GM18511 (cell line): Measurements from ENCODE around the gene CCDC70.

Source experiments
- ATAC-seq: cut with Tn5 transposase; IDR thresholded peaks from one replicate; pipeline ENCODE4 v1.9.1; 2021; ENCODE audit warnings: mild to moderate bottlenecking, moderate library complexity; ENCODE audit not compliant: unreplicated experiment

CCDC70 gene

DNA sequence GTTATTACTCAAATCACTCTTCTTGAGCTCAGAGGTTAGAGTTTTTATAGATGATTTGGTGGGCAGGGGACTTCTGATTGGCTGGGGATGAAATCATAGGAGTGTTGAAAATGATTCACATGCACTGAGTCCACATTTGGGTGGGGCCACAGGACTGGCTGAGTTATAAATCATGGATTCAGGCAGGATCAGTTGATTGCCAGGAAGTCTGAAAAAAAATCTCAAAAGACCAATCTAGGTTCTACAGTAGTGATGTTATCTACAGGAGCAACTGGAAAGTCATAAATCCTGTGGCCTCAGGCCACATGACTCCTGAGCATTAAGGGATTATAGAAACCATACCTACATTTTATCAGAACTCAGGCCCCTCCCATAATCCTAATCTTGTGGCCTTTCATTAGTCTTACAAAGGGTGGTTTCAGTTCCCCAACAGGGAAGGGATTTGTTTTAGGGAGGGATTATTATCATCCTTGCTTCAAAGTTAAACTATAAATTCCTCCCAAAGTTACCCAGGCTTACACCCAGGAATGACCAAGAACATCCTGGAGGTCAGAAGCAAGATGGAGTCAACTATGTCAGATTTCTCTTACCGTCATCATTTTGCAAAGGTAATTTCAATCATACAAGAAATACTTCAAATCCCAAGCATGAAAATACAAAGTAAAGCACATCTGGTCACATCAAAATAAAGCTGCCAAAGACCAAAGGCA lies 5.6 kb upstream of the CCDC70 start:
- ATAC-seq = no peak

DNA sequence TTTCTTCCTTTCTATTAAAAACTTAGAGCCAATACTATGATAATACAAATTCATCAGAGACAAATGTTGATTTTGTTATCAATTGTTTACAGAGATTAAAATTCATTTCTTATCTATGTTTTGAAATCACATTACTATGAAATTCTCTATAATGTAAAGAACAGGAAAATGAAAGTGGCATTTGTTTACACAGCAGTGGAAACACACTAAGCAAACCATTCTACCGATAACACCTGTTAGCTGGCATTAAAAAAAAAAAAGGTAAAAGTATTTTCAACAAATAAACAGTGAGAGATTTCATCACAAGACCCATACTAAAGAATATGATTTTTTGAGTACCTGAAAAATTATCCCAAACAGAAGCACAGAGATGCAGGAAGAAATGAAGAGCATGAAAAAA lies 4.8 kb upstream of the CCDC70 start:
- no peak for ATAC-seq

DNA sequence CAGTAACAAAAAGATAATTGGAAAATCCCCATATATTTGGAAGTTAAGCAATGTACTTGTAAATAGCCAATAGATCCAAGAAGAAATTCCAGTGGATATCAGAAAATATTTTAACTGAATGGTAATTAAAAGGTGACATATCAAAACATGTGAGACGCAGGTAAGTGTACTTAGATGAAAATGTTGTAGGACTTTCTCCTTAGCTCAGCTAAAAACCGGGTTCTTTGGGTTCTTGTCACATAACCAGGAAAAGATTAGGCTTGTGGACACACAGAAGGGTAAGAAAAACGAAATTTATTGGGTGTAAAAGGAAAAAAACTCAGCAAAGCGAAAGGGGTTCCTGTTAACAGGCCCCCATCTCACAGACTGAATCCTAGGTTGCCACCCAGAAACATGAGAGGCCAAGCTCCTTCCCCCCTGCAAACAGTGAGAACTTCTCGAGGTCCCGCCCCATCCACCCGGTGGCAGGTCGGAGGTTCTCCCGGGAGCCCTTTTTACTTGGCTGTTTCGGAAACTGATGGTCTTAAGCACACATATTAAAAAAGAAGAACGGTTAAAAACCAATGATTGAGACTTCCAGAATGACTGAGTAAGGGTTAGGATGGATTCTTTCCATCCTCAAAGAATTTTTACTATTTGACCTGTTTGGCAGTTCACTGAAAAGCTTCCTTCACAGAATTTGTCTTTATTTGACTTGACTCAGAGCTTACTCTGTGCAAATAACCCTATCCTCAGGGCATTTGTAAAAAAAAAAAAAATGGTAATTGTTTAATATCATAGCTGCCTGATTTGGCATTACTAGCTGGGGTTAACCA lies 3.1 kb upstream of the CCDC70 start:
- ATAC-seq = no peak

DNA sequence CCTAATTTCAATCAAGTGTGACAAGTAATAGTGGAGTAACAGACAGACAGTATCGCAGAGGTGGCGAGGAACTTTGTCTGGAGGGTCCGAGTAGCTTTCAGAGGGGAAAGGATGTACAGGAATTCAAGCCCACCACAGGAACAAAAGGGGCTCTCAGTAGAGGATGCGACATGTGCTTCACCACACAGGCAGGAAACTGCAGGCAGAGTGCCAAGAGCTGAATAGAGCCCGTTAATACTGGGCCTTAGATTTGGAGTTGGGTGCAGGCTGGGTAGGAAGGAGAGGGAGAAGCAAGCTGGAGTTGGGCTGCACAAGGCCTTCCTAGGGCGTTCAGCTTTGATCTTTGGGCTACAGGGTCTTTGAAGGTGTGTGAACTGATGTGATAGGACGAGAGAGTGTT lies 1.2 kb downstream of the CCDC70 start:
- ATAC-seq = no peak

DNA sequence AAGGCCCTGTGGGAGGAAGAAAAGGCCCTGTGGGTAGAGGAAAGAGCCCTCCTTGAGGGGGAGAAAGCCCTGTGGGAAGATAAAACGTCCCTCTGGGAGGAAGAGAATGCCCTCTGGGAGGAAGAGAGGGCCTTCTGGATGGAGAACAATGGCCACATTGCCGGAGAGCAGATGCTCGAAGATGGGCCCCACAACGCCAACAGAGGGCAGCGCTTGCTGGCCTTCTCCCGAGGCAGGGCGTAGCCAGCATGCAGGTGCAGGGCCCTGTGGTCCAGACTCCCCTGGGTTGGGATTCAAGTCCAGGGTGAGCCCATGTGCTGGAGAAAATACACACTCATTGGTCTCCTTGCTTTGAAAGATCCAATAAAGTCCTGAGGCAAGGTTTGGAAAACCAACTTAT lies 4.1 kb downstream of the CCDC70 start:
- no peak for ATAC-seq

DNA sequence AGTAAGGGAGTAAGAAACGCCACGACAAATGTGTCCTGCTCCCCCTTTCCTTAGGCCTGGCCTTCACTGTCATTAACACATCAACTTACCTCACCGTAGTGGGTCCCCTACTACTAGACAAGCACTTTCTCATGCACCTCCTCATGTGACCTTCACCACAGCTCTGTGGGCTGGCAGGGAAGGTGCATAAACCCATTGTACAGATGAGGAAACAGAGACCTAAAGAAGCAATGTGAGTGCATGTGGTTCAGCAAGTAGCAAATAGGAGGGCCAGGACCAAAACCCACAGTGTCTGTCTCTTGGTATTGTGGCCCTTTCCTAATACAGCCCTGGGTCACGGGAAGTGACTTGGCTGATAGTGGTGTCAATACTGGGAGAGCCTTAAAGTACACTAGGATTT lies 5.3 kb downstream of the CCDC70 start:
- ATAC-seq = no peak

DNA sequence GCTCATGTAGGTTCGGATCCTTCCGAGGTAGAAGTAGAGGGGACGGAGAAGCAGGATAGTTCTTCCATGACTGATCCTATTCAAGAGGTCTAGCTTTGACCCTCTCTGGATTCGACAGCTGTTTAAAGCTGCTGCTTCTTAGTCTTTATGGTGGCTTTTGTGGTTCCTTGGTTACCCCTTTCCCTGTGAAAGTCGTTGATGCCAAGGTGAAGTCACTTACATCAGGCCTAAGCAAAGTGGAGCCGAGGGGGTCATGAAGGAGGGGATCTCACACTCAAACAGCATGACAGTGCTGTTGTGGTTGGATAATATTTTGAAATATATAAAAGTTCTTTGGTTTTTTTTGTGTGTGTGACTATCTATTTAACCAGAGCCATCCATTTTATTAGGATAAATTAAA lies 8.1 kb downstream of the CCDC70 start:
- ATAC-seq = no peak

DNA sequence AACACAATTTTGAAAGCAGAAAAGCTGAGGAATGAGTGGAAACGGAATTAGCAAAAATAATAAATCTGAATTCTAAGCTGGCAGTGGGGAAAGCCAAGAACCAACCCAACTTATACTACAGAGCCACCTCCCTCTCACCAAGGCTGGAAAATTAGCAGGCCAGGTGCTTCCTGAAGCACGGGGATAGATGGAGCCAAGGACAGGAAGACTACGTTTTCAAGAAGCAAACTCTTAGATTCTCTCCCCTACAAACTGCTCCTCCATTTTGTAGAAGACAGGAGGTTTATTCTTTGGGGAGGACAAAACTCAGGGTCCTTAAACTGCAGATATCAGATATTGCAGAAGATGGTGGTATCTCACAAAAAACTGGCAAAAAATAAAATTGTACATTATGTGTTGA lies 8.8 kb downstream of the CCDC70 start:
- ATAC-seq = no peak

DNA sequence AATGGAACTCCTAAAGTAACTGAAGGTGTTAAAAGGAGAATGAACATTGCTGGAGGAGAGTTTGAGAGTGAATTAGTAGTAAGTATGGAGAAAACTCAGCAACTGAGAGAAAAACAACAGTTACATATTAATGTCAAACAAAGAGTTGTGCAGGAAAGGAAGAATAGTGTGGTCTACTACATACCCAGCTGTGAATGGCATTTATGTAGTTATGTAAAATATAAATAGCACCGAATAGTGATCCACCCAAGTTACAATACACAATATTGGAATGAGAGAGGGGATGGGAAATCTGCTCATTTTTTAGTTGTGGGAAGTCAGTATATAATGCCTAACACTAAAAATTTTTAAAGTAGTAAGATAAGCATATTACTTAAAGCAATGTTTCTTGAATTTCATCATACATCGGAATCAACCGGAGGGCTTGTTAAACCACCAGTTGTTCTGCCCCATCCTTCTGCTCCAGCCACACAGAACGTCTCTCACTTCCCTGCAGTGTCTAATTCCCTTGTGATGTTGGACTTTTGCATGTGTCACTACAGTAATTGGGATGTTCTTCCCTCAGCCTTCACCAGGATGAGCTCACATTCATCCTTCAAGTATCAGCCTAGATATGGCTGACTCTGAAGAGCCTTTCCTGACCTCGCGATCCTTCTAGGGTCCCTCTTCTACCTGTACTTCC lies 11.5 kb downstream of the CCDC70 start:
- ATAC-seq = no peak

DNA sequence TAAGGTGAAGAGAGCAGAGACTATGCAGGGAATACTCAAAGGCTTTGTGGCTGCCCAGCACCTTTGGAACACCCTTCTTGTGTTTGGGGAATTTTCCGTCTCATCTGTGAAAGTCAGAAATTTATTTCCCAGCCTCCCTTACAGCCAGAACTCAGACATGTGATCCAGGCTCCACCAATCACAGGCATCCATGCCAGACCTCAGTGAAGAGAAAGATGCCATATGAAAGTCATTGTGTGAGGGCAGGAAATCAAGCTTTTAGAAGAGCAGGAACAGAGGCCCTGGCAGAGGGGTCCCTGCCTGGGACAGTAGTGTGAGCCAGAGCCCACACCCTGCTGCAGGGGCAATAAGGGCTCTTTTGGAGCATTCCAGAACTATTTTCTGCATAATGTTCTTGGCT lies 12.1 kb downstream of the CCDC70 start:
- no peak for ATAC-seq

DNA sequence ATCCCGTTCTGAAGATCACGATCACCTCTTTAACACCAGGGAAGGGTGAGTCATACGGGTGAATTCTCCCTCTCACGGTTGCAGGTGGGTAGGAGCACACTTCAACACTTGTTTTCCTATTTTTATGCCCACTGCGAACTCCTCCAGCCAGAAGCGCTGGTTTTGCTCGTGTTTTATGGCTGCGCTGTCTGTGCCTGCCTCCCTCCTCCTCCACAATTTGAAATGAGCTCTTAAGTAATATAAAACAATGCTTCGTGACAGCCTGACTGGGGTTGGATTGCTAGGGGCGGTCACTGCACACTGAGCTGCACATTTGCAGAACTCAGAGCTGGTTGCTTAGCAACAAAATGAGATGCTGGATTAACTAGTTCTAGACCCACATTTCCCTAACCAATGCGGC lies 12.9 kb downstream of the CCDC70 start:
- ATAC-seq = no peak

DNA sequence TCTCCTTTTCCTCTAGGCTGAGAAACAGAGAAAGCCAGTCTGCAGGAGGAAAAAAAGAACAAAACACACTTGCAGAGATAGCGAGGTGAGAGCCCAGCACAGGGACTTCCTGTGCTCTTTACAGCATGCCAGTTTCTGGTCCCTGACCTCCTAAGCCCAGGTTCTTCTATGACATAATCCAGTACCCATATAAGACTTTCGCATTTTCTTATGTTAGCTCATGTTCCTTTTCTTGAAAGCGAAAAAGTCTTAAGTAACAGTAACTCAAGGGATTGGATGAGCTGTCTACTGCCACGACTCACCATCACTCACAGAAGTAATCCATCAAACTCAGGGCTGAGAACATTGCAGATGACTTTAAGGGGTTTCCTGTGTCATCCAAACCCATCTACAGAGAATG lies 17.4 kb downstream of the CCDC70 start:
- ATAC-seq = no peak

DNA sequence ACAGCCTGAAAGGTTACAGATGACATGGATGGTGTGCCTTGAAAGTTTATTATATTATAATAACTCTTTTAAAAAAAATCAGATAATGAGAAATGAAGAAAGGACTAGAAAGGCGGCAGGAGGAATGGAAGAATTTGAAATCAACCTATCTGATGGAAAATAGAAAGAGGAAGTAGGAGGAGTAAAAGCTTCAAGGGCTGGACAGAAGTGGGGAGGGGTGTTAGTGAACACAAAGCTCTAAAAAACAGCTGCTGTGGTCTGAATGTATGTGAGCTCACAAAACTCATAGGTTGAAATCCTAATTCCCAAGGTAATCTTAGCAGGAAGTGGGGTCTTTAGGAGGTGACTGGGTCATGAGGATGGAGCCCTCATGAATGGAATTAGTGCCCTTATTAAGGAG lies 19.5 kb downstream of the CCDC70 start:
- no peak for ATAC-seq

DNA sequence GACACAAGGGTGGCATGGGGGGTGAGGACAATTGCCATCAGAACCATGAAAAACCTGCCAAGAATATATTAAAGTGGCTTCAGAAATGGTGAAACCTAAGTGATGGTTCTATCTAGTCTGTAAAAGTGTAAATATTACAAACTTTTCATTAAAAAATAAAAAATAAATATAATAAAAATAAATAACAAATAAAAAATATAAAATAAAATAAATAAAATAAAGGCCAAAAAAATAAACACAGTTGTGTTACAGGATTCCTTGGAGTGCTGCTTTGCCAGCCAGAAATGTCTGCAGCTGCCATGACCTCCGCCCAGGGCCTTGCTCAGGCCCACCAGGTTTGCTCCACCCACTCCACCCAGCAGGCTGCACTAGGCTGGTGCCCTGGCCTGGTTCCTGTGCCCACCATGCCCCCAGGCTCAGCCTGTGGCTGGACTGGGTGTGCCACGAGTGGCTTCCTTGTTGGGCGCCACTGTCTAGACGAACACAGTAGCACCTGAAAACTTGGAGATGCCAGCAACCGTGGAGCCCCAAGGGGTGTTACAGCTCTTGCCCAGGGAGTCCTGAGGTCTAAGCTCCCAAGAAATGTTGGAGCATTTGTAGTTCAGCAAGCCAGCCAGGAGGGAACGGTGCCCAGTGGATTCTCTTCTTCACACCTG lies 20.9 kb downstream of the CCDC70 start:
- ATAC-seq = no peak

DNA sequence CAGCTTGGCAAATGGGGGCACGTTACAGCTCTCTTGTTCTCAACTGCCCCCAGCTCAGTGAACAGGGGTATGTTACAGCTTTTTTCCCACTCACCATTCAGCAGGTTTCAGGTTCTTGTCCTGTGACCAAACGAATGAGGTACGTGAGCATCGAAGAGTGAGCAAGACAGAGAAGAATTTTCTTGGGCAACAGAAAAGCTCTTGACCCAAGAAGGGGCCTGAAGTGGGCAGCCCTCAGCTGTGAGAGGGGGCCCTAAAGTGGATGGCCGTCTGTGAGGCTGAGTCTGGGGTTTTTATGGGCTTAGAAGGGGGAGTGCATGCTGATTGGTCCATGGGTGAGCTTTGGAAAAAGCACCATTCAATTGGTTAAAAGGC lies 21.4 kb downstream of the CCDC70 start:
- ATAC-seq = no peak

DNA sequence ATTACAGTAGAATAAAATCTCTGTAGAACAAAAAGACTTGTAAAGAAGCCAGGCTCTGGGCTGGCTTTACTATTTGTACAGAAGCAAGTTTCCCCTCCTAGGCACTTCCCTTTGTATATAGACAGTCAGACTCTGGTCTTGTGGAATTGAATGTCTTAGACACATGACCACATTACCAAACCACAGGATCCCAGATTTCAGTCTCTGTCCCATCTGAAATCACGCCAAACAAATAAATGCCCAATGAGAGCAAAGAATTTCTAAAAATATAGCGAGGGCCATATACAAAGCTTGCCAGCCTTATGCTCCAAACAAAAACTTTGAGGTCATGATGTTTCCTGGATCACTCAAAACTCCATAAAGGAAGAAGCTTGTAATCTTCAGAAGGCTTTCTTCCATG lies 23.9 kb downstream of the CCDC70 start:
- ATAC-seq = no peak

DNA sequence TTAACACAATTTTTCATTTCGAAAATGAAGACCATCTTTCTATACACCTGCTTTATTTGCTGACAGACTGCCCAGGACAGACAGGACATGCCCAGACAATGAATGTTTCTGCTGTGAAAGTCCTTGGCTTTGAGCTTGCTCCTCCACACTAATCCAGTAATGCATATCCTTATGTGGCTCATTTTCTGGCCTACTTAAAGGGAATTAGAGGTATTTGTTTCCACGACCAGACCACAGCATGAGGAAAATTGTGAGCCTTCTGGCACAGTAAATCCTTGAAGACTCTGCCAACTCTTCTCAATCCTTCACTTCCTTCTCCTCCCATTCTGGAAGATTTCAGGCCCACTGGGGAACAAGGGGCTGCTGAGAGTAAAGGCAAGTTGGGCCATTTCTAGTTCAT lies 25.7 kb downstream of the CCDC70 start:
- ATAC-seq = no peak

DNA sequence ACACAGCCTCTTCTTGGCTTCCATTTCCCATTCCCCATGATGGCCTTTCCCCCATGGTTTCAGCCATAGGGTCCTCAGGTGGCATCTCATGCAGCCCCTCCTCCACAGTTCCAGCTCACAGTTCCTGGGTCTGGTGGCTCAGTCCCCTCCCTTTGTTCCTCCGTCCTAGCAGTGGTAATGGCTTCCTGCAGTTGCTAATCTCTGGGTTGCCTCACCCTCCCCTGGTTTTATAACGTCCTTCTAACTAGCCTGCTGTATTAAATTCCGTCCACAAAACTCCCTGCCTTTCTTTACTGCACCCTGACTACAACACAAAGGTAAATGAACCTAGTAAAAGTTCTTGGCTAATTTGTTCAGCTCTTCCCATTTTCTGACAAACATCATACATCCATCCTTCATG lies 30.9 kb downstream of the CCDC70 start:
- no peak for ATAC-seq

DNA sequence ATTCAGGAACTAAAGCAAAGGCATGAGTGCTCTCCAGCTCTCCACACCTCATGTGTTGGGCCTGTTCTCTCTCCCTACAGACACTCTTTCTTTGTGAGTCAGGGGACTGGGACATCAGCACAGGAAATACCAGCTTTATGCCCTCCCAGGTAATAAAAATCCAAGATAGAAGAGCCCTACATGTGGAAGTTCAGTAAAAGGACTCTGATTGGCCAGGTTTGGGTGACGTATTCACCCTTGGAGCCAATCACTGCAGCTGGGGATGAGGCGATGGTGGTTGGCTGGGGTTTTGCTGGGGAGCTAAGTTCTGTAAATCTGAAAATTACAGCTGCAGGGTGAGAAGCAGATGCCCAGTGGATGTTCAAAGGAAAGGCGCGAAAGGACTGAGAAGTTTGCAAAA lies 32.5 kb downstream of the CCDC70 start:
- no peak for ATAC-seq

DNA sequence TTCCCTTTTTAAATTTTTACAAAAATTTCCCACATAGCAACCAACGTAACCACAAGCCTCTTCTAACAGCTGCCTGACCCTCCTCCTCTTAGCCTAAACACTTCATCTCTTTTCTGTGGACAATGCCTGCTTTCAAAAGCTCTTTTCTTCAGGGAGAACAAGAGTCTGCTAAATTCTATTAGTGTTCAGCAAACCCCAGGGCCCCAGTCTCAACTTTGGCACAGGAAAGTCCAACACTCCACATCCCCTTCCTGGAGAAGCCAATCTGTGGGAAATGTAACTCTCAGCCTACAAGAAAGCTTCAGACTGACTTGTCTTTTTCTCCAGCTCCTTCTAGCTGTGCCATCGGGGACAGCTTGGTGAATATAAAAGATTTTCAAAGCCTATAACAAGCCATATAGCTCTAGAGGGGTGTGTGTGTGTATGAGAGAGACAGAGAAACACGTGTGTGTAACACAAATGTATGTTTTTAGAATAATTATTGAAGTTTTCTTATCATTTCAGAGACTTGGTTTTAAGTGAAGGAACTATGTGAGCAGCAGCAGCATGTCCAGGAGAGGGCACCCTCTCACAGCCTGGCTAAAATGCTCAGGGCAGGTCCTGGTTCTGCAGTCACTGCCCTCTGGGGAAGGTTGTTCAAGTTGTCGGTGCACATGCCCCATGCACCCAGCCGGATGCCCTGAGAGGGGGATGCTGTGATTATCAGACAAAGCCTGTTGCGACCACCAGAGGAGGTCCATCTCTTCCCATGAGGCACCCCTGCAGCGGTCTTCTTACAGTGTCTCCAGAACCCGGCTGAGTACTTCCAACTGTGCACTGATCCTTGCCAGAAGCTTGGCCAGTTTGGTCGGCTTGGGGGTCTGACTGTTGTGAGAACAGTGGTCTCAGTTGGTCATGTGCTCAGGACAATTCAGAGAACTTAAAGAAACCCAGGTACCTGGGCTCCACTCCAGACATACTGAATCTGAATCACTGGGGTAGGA lies 34.4 kb downstream of the CCDC70 start:
- ATAC-seq = peak; percentile 88
